Gastroesophageal sphincter (tissue), 3 donors: ENCODE results near the gene ACSF3.

Experiments
- CTCF ChIP-seq, 4 experiments: fragments of 200-600 bp in 2 of 4; fragments of 450-650 bp in 2 of 4; sonication (generic) in 1 of 4; IDR thresholded peaks; one replicate each; pipeline ENCODE4 v1.5.1; 2017 to 2019; ENCODE audit warnings: antibody characterized with exemption in 4 of 4, mild to moderate bottlenecking in 2 of 4, moderate library complexity in 2 of 4
- EP300 ChIP-seq: sonication (generic); formaldehyde crosslinking; IDR thresholded peaks from one replicate; pipeline ENCODE4 v1.6.1; 2017; ENCODE audit warnings: antibody characterized with exemption, mild to moderate bottlenecking

DNA sequence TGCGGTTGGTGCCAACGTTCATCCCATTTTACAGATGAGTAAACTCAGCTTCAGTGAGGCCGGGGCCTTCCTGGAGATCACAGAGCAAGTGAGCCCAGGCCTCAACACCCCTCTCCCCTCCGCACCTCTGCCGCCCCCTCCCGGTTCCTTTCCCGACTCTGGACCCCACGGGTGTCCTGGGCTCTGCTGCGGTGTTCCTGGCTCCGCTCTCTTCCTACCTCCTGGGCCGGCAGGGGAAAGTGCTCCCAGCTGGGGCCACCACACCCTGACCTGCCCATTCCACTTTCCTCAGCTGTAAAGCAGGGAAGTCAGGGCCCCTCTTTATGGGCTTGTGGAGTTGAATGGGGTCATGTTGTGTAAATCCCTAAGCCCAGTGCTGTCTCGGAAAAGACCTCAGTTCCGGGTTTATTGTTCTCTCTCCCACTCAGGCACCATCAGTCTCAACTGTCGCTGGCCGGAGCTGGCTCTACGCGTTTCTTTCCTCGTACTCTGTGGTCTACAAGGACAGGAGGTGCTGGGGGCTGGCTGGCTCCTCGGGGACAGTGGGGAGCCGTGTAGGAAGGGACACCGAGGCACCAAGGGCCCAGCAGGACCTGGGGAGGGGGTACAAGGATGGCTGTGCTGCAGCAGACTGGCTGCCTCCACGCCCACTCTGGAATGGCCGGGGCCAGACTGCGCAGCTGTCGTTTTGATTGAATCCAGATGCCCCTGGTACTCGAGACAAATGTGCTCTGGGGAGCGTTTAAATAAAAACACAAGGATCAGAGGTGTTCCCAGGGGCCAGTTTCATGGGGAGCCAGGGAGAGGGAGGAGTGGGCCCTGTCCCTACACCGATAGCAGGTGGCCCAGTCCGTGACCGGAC is 21.7 kb upstream of the ACSF3 start:
- TF ChIP-seq CTCF (IDR thresholded peaks at IDR 0.05) (no peak), EP300 (no peak)
